HG03378 (cell line): ENCODE results near the gene SENP3.
A peak's percentile ranks its signal among the peaks of the same experiment; 100 is the strongest.

ENCODE experiments used
- ATAC-seq: cut with Tn5 transposase; IDR thresholded peaks from one replicate; pipeline ENCODE4 v1.9.1; 2021; ENCODE audit warnings: mild to moderate bottlenecking, moderate library complexity; ENCODE audit not compliant: unreplicated experiment

Gene SENP3

GRCh38 chr17:7575959-7576358, 14.2 kb downstream of the SENP3 start:
- ATAC-seq: no peak

GRCh38 chr17:7576432-7576937, 14.8 kb downstream of the SENP3 start:
- no peak for ATAC-seq

GRCh38 chr17:7577327-7578199, 15.8 kb downstream of the SENP3 start:
- no peak for ATAC-seq

- no peak for ATAC-seq
These were observed 17.5 kb downstream of the SENP3 start, which contains the start of gene CD68 for GRCh38 chr17:7579001-7579833. Gene CD68 (plus strand): TSS chr17:7579638. CDS start chr17:7579678, 40 bp downstream.

GRCh38 chr17:7579834-7580603, 18.3 kb downstream of the SENP3 start:
- ATAC-seq: no peak

GRCh38 chr17:7580604-7581575, 19.2 kb downstream of the SENP3 start:
- no peak for ATAC-seq

- no peak for ATAC-seq
These were observed 20.9 kb downstream of the SENP3 start for GRCh38 chr17:7582396-7583252.

GRCh38 chr17:7583253-7584109, 21.8 kb downstream of the SENP3 start, which contains the start of gene MPDU1:
Gene MPDU1 (plus strand): TSS chr17:7583852. CDS start chr17:7583863, 11 bp downstream.
- ATAC-seq: peak; percentile 48

- ATAC-seq: no peak
These were observed 25.1 kb downstream of the SENP3 start for GRCh38 chr17:7586673-7587419.

- ATAC-seq: no peak
These were observed 25.9 kb downstream of the SENP3 start for GRCh38 chr17:7587420-7588151.

GRCh38 chr17:7588553-7589203, 27.0 kb downstream of the SENP3 start:
- no peak for ATAC-seq

GRCh38 chr17:7589204-7589868, 27.6 kb downstream of the SENP3 start:
- ATAC-seq: no peak

- no peak for ATAC-seq
These were observed 28.4 kb downstream of the SENP3 start, which contains the start of gene SOX15 for GRCh38 chr17:7589891-7590691. Gene SOX15 (minus strand): TSS chr17:7590094. CDS start chr17:7589676, 418 bp downstream.

- no peak for ATAC-seq
These were observed 29.0 kb downstream of the SENP3 start for GRCh38 chr17:7590743-7591142.
